Skin of body (tissue), 2 donors: ENCODE results near the gene STAT4. TPM values are rescaled to one million over a fixed set of nuclear protein-coding genes. Genes with fewer than 3 reads are reported as not detected.

Source experiments
- DNase-seq: peaks from one replicate; lab custom pipeline; 2025; lab: John Stamatoyannopoulos, UW
- total RNA-seq: library from RNA; depleted of rRNA; stranded (reverse); fragments of >200 nt; gene quantifications from one replicate; pipeline ENCODE4 v1.2.3, GENCODE V29; 2014

The STAT4 gene
- total RNA-seq, 1 donor from 2014 or later, result 4.3 TPM

- DNase-seq, result no peak
Observed at GRCh38 chr2:191015239-191015638, 135.6 kb downstream of the STAT4 start.

DNA sequence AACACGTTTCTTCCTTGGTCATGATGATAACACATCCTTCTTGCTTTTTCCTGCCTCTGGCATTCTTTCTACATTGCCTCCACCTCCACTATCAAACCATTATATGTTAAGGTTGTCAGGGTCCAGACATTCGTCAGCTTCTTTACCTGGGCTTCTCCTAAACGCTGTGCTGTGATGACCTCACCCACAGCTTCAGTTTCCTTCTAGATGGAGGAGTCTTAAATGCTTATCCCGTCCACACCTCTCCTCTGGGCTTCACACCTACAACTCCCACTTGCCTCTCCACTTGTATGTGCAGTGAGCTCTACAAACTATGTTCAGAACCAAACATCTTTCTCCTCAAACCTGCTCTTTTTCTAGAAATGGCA lies 136.2 kb downstream of the STAT4 start:
- no peak for DNase-seq

DNA sequence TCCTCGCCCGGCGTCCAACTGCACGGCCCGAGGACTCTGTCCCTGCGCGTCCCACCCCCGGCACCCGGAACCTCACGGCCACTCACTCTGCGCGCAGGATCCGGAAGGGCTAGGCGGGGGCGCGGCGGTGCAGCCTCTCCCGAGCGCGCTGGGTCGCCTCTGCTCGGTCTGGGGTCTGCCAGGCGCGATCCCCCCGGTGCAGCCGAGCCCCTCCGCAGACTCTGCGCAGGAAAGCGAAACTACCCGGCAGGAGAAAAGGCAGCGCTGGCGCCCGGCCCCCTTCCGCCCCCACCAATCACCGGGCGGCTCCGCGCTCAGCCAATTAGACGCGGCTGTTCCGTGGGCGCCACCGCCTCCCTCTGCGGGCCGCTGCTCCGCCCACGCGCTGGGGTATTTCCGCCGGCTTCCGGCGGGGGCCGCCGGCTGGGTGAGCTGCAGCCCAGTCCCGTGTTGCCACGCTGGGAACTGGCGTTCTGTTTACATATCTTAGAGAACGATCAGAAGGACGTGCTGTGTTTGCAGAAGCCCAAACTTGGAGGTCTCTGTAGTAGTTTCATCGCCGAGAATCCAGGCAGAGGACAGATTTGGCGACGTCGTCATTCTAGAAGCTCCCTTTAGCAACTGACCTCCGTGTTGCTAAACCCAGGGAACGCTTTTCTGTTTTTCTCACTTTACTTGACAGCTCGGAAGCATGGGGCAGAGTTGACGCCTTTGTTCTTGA lies 136.7 kb downstream of the STAT4 start, which contains the start of gene STAT1:
Gene STAT1, minus strand, starts transcription at position 240 of the 721 bp plus-strand sequence. CDS start 4,168 bp downstream, outside the sequence.
- peak; percentile 88 for DNase-seq

DNA sequence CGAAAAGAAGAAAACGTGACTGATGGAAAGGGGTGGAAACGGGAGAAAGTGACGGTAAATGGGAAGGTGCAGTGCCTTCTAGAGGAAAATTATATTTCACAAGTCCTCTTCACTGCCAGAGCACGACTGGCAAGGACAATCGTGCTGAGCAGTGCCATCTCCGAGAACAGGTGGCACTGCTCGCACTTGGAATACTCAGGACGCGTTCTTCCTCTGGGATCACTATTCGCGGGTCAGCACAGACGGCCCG lies 137.2 kb downstream of the STAT4 start:
- DNase-seq, result peak; percentile 58

GRCh38 chr2:191012845-191013681 lies 137.7 kb downstream of the STAT4 start:
- DNase-seq, result no peak

GRCh38 chr2:191012346-191012745 lies 138.4 kb downstream of the STAT4 start:
- DNase-seq, result no peak

DNA sequence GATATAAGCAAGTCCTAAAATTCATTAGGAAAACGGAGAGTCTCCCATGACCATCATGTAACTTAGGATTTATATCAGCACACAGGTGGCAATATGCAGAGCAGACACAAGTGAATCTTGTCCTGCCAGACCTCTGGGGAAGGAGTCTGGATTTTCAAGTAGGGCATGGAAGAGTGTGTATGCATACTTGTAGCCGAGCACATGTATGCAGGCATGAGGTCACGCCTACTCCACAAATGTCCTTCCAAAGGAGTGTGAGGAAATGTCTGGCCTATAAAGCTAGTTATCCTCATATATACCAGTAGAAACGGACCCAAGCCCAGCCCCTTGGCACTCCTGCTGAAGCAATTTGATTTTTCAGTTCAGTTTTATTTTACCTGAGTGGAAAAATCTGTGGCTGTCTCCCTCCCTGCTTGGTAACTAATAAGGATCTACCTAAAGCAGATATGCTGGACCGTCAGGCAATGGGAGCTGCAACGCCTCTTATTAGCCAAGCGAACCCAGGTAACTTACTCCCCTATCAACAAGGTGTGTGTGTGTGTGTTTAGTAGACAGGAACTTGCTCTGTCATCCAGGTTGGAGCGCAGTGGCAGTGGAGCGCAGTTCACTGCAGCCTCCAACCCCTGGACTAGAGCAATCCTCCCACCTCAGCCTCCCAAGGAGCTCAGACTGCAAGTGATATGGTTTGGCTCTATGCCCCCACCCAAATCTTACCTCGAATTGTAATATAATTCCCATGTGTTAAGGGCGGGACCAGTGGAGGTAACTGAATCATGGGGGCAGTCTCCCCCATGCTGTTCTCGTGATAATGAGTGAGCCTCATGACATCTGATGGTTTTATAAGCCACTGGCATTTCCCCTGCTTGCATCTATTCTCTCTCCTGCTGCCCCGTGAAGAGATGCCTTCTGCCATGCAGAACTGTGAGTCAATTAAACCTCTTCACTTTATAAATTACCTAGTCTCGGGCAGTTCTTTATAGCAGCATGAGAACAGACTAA lies 139.6 kb downstream of the STAT4 start:
- no peak for DNase-seq

DNA sequence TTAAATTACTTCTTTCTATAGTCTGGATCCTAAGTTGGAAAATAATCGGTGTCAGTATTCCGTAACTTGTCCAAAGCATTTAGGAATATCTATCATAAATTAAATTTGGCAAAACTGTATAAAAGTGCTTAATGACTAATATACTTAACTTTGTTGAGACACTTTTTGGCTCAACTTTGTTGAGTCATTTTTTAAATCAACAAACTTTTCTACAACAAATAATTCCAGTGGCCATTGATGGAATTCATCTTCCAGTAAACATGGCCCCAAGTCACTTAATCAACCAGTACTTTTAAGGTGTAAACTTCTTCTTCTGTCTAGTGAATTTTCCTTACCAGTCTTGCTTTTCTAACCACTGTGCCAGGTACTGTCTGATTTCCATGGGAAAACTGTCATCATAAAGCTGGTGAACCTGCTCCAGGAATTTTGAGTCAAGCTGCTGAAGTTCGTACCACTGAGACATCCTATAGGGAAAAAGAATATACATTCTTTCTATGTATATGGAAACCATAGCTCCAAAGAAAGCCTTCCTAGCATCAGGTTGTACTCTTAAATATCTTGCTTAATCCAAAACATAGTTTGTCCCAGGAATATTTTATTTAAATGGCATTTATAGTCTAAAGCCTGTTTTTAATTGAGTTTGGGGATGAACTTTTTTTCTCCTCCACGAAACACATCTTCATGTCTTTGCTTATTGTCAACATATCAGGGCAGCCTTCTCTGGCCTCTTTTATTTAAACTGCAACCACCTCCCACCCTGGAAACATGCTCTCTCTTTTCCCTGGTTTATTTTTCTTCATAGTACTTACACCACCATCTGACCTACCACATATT lies 141.0 kb downstream of the STAT4 start:
- no peak for DNase-seq

GRCh38 chr2:191008286-191008685 lies 142.5 kb downstream of the STAT4 start:
- DNase-seq, result no peak

GRCh38 chr2:191006997-191007783 lies 143.6 kb downstream of the STAT4 start:
- DNase-seq, result no peak

DNA sequence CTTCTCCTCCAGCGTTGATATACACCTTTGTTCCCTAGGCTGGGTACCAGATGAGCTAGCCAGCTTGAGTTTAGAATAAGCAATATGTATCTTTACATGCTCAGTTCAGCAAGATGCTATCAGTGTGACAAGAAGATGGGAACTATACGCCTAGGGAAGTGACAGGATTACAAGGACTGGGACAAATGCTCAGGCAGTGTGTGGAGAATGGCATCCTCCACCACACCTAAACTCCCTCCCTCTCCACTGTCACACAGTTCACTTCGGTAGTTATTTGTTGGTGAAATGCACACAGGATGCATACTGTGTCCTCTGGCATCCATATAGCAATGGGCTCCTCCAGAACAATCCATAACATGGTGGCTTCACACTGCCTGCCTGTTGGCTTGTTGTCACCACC lies 144.5 kb downstream of the STAT4 start:
- DNase-seq, result no peak

GRCh38 chr2:191003405-191004309 lies 147.1 kb downstream of the STAT4 start:
- DNase-seq, result no peak

- no peak for DNase-seq
Observed at GRCh38 chr2:191001624-191002023, 149.2 kb downstream of the STAT4 start.

- peak; percentile 15 for DNase-seq
Observed at GRCh38 chr2:191001032-191001431, 149.8 kb downstream of the STAT4 start.

DNA sequence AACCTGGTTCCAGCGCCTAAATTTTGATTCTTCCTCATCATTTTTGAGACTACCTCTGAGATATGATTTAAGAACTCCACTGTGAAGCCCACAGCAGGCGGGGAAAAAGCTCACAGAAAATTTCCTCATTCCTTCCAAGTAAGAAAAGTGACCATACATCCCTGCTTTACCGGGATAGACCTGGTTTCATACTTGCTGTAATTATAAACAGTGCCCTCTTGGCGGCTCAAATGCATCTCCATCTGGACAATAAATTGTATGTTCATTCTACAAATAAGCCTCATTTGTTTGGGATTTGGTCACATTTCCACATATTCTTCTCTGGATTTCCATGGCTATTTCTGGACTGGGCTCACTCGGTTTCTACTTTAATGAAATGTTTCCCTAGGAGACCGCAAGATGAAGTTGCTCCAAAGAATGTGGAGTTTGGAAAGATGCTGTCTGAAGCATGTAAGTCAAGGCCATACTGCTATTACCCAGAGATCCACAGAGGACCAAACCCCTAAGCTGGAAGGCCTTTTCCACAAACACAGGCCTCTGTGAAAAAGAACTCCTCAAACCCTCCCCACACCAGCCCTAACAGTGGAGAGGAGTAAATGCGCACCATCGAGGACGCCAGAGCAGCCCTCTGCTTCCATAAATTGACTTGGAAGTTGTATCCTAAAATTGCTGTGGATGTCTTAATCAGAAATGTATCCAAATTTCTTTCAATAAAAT lies 150.7 kb downstream of the STAT4 start:
- DNase-seq, result no peak

DNA sequence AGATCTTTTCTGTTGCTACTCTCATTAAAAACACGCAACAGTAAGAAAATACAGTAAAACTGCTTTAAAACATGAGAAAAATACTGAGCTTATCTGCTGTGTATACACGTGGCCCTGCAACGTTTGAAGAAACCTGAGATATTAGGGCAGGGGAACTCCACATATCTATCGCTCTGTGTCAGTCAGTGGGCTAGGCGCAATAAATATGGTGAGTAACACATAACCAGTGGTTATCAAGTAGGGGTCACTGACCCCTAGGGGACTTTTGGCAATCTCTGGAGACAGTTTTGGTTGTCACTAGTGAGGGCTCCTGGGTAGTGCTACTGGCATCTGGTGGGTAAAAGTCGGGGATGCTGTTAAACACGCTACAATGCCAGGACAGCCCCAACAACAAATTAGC lies 151.7 kb downstream of the STAT4 start:
- no peak for DNase-seq

GRCh38 chr2:190997526-190998113 lies 153.2 kb downstream of the STAT4 start:
- DNase-seq, result no peak

DNA sequence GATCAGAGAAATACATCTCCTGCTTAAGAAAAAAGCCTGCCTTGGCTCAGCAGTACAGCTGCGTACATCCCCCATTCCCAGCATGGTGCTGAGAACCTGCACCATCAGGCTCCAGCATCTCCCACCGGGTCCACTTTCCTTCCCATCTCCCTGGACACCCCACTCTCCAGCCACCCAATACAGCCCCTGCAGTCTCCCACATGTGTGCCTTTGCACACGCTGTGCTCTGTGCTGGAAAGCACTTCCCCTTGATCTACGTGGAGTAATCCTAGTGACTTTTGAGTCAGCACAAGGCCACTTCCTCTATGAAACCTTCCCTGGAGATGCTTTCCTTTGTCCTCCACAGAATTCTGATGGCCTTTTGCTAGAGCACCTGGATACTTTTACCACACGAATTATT lies 153.8 kb downstream of the STAT4 start:
- DNase-seq, result no peak
